ENCODE data around the gene VN1R2.

- TF ChIP-seq CTCF (IDR thresholded peaks at IDR 0.05), result no peak
- TF ChIP-seq POLR2A (IDR thresholded peaks at IDR 0.05), result no peak
- no peak for TF ChIP-seq POLR2AphosphoS5 (IDR thresholded peaks at IDR 0.05; ENCODE audit: insufficient read depth in 1 of 2, low read depth in 1 of 2)
Measured at GRCh38 chr19:53294786-53295441, 36.8 kb downstream of the VN1R2 start.

Measured in vagina (tissue), 2 donors.